NB4 (cell line): ENCODE data around the gene NOS1.

Experiments
- CTCF ChIP-seq: IDR thresholded peaks from one replicate; pipeline ENCODE4 v1.5.1; 2012; ENCODE audit warnings: low read depth, low read length
- MAX ChIP-seq: IDR thresholded peaks from 2 replicates; pipeline ENCODE4 v1.6.1; 2011; ENCODE audit warnings: low read depth, low read length
- POLR2A ChIP-seq: IDR thresholded peaks from 2 replicates; pipeline ENCODE4 v1.6.1; 2011; ENCODE audit warnings: mild to moderate bottlenecking; ENCODE audit not compliant: insufficient read length; ENCODE audit errors: extremely low read depth

- no peak for TF ChIP-seq CTCF
- TF ChIP-seq MAX = no peak
- no peak for TF ChIP-seq POLR2A
Observed at GRCh38 chr12:117334051-117334450, 27.4 kb downstream of the NOS1 start.
